H1 (cell line): Measurements from ENCODE around the gene AKAP8. TPM values are rescaled to one million over a fixed set of nuclear protein-coding genes. Genes with fewer than 3 reads are reported as not detected.

Source experiments
- CTCF ChIA-PET: fragments of 300-600 bp; sonication (Branson Sonifier 250); formaldehyde crosslinking; loops from one replicate; lab custom pipeline; 2021; ENCODE audit not compliant: partially characterized antibody; lab: Charles Lee
- POLR2A ChIA-PET: fragments of 300-600 bp; sonication (Branson Sonifier 250); formaldehyde crosslinking; loops from one replicate; lab custom pipeline; 2021; ENCODE audit warnings: inconsistent platforms; ENCODE audit not compliant: partially characterized antibody; lab: Charles Lee
- DNase-seq, 2 experiments: peaks; one replicate each; pipeline versions ENCODE4 v3.0.0 to v3.0.0-alpha.2; 2010 to 2022; ENCODE audit warnings: low spot score in 2 of 2, low read depth in 1 of 2, mixed read lengths in 1 of 2
- FAIRE-seq: peaks from 2 replicates; lab custom pipeline; 2011; peaks lifted over from hg19 to GRCh38; lab: Jason Lieb, UNC
- H2AFZ ChIP-seq: 2 replicates; pipeline ENCODE4 v1.8.1; 2012; ENCODE audit warnings: low read length, inconsistent platforms
- H2AK5ac ChIP-seq: 2 replicates; pipeline ENCODE4 v1.6.1; 2013; ENCODE audit warnings: low read depth, low read length
- H2BK120ac ChIP-seq: replicated peaks from 2 replicates; pipeline ENCODE3; 2013; ENCODE audit warnings: low read depth, low read length, inconsistent platforms
- H2BK12ac ChIP-seq: 2 replicates; pipeline ENCODE4 v1.6.1; 2013; ENCODE audit warnings: low read depth, low read length
- H2BK15ac ChIP-seq: 2 replicates; pipeline ENCODE4 v1.6.1; 2013; ENCODE audit warnings: low read length
- H2BK20ac ChIP-seq: 2 replicates; pipeline ENCODE4 v1.6.1; 2013; ENCODE audit warnings: low read length
- H2BK5ac ChIP-seq: 2 replicates; pipeline ENCODE4 v1.6.1; 2013; ENCODE audit warnings: low read depth, low read length
- H3K14ac ChIP-seq: 2 replicates; pipeline ENCODE4 v1.6.1; 2013; ENCODE audit warnings: inconsistent platforms; ENCODE audit not compliant: insufficient read length
- H3K18ac ChIP-seq: 2 replicates; pipeline ENCODE4 v1.6.1; 2013; ENCODE audit warnings: low read length; ENCODE audit errors: extremely low read depth
- H3K23ac ChIP-seq: 2 replicates; pipeline ENCODE4 v1.6.1; 2013; ENCODE audit warnings: inconsistent platforms; ENCODE audit not compliant: insufficient read length
- H3K23me2 ChIP-seq: 2 replicates; pipeline ENCODE4 v1.6.1; 2013; ENCODE audit warnings: low read depth, low read length
- H3K27ac ChIP-seq: 2 replicates; pipeline ENCODE4 v1.6.1; 2011; ENCODE audit warnings: low read depth, low read length, inconsistent platforms
- H3K27me3 ChIP-seq, 4 experiments: replicated peaks in 1 of 4; 1 replicate in 1 of 4; 2 replicates in 3 of 4; pipeline versions ENCODE4 v1.6.1 to v1.8.1; 2011 to 2013; ENCODE audit warnings: low read length in 3 of 4, mild to moderate bottlenecking in 3 of 4, inconsistent platforms in 2 of 4, mixed read lengths in 2 of 4, moderate library complexity in 1 of 4; ENCODE audit not compliant: control insufficient read depth in 3 of 4, insufficient read depth in 3 of 4; ENCODE audit errors: extremely low read depth in 1 of 4
- H3K36me3 ChIP-seq, 4 experiments: 2 replicates each; pipeline versions ENCODE4 v1.6.1 to v1.8.1; 2011 to 2013; ENCODE audit warnings: mild to moderate bottlenecking in 4 of 4, low read length in 3 of 4, moderate library complexity in 2 of 4, control low read depth in 1 of 4, inconsistent platforms in 1 of 4; ENCODE audit not compliant: insufficient read depth in 4 of 4, control insufficient read depth in 2 of 4
- H3K4ac ChIP-seq: replicated peaks from 2 replicates; pipeline ENCODE3; 2013; ENCODE audit warnings: low read length, low read depth, mixed read lengths, inconsistent platforms; ENCODE audit not compliant: insufficient read length
- H3K4me1 ChIP-seq, 4 experiments: replicated peaks in 1 of 4; 1 replicate in 1 of 4; 2 replicates in 3 of 4; pipeline versions ENCODE4 v1.6.1 to v1.8.1; 2011 to 2013; ENCODE audit warnings: low read length in 3 of 4, inconsistent platforms in 2 of 4, mixed read lengths in 1 of 4; ENCODE audit not compliant: insufficient read depth in 4 of 4, control insufficient read depth in 3 of 4
- H3K4me2 ChIP-seq, 2 experiments: 2 replicates each; pipeline versions ENCODE4 v1.6.1 to v1.8.1; 2011 to 2013; ENCODE audit warnings: low read depth in 2 of 2, low read length in 2 of 2, control low read depth in 1 of 2, inconsistent platforms in 1 of 2, mild to moderate bottlenecking in 1 of 2; ENCODE audit not compliant: insufficient read depth in 1 of 2
- H3K4me3 ChIP-seq, 4 experiments: fragments of 200-600, 300-600 bp in 1 of 4; sonication (generic), shearing (Covaris generic), sonication (Bioruptor Twin) in 1 of 4; 2 replicates each; pipeline versions ENCODE4 v1.5.1 to v1.8.1; 2011 to 2016; ENCODE audit warnings: low read length in 4 of 4, low read depth in 3 of 4, control low read depth in 2 of 4, inconsistent platforms in 2 of 4, mild to moderate bottlenecking in 2 of 4, mixed read lengths in 1 of 4, moderate library complexity in 1 of 4; ENCODE audit not compliant: insufficient read depth in 2 of 4; ENCODE audit errors: extremely low read depth in 1 of 4
- H3K56ac ChIP-seq: replicated peaks from 2 replicates; pipeline ENCODE3; 2013; ENCODE audit warnings: low read depth, mild to moderate bottlenecking, mixed read lengths, low read length, inconsistent platforms; ENCODE audit not compliant: insufficient read length
- H3K79me1 ChIP-seq: 2 replicates; pipeline ENCODE4 v1.6.1; 2013; ENCODE audit warnings: low read depth, low read length, control low read depth
- H3K79me2 ChIP-seq, 2 experiments: 2 replicates each; pipeline versions ENCODE4 v1.6.1 to v1.8.1; 2012 to 2013; ENCODE audit warnings: low read length in 2 of 2, mild to moderate bottlenecking in 2 of 2, inconsistent platforms in 1 of 2; ENCODE audit not compliant: insufficient read depth in 2 of 2, control insufficient read depth in 1 of 2
- H3K9ac ChIP-seq, 4 experiments: replicated peaks in 1 of 4; 1 replicate in 1 of 4; 2 replicates in 3 of 4; pipeline versions ENCODE4 v1.6.1 to v1.8.1; 2011 to 2013; ENCODE audit warnings: low read depth in 3 of 4, low read length in 3 of 4, control low read depth in 2 of 4, mild to moderate bottlenecking in 2 of 4, moderate library complexity in 2 of 4, inconsistent platforms in 1 of 4; ENCODE audit errors: extremely low read depth in 1 of 4
- H3K9me3 ChIP-seq, 2 experiments: 2 replicates each; pipeline versions ENCODE4 v1.6.1 to v1.8.1; 2012 to 2013; ENCODE audit warnings: mild to moderate bottlenecking in 2 of 2, moderate library complexity in 2 of 2, control low read depth in 1 of 2, inconsistent platforms in 1 of 2, low read depth in 1 of 2, low read length in 1 of 2, mixed read lengths in 1 of 2; ENCODE audit not compliant: insufficient read depth in 2 of 2
- H4K20me1 ChIP-seq, 2 experiments: replicated peaks in 1 of 2; 2 replicates each; pipeline versions ENCODE3 to v1.8.1; 2011 to 2013; ENCODE audit warnings: inconsistent platforms in 2 of 2, low read length in 2 of 2, mild to moderate bottlenecking in 1 of 2; ENCODE audit not compliant: insufficient read depth in 2 of 2, control insufficient read depth in 1 of 2
- H4K5ac ChIP-seq: 2 replicates; pipeline ENCODE4 v1.6.1; 2013; ENCODE audit warnings: low read length, low read depth, mixed read lengths, inconsistent platforms; ENCODE audit not compliant: insufficient read length
- H4K8ac ChIP-seq: 2 replicates; pipeline ENCODE4 v1.8.0; 2013; ENCODE audit warnings: mild to moderate bottlenecking, moderate library complexity, low read length, inconsistent platforms; ENCODE audit not compliant: insufficient read depth; ENCODE audit errors: extremely low read depth
- H4K91ac ChIP-seq: replicated peaks from 2 replicates; pipeline ENCODE3; 2013; ENCODE audit warnings: low read length, mixed read lengths, inconsistent platforms; ENCODE audit not compliant: insufficient read length
- ASH2L ChIP-seq: fragments of 200-600, 300-600 bp; sonication (generic); IDR thresholded peaks from one replicate; pipeline ENCODE4 v1.7.1; 2017; ENCODE audit warnings: low read length
- BACH1 ChIP-seq: IDR thresholded peaks from 2 replicates; pipeline ENCODE4 v1.6.1; 2012; ENCODE audit warnings: low read length, improper control_type of control experiment
- CEBPB ChIP-seq: IDR thresholded peaks from 2 replicates; pipeline ENCODE4 v1.6.1; 2012; ENCODE audit warnings: low read depth, low read length
- EGR1 ChIP-seq: IDR thresholded peaks from 2 replicates; pipeline ENCODE4 v1.6.1; 2011; ENCODE audit warnings: low read depth, low read length, borderline replicate concordance
- GTF2F1 ChIP-seq: IDR thresholded peaks from 2 replicates; pipeline ENCODE4 v1.6.1; 2012; ENCODE audit warnings: low read depth, low read length, improper control_type of control experiment, borderline replicate concordance
- JUN ChIP-seq: IDR thresholded peaks from 2 replicates; pipeline ENCODE4 v1.6.1; 2011; ENCODE audit warnings: low read depth, mild to moderate bottlenecking, improper control_type of control experiment, low read length
- POU5F1 ChIP-seq: IDR thresholded peaks from 2 replicates; pipeline ENCODE4 v1.6.1; 2011; ENCODE audit warnings: low read depth, mild to moderate bottlenecking, low read length, moderate library complexity
- RAD21 ChIP-seq, 2 experiments: IDR thresholded peaks in 1 of 2; conservative IDR thresholded peaks in 1 of 2; 2 replicates each; pipeline ENCODE4 v1.6.1; 2011; ENCODE audit warnings: low read depth in 2 of 2, low read length in 2 of 2, improper control_type of control experiment in 1 of 2, inconsistent platforms in 1 of 2, mild to moderate bottlenecking in 1 of 2, moderate library complexity in 1 of 2
- SIN3A ChIP-seq, 2 experiments: IDR thresholded peaks in 1 of 2; conservative IDR thresholded peaks in 1 of 2; 2 replicates each; pipeline ENCODE4 v1.6.1; 2011 to 2012; ENCODE audit warnings: low read length in 2 of 2, improper control_type of control experiment in 1 of 2, low read depth in 1 of 2, mild to moderate bottlenecking in 1 of 2
- SP2 ChIP-seq: IDR thresholded peaks from 2 replicates; pipeline ENCODE4 v1.6.1; 2012; ENCODE audit warnings: mild to moderate bottlenecking, low read length, inconsistent platforms
- SUZ12 ChIP-seq: fragments of 200-600 bp; sonication (generic); IDR thresholded peaks from 2 replicates; pipeline ENCODE4 v1.6.1; 2012; ENCODE audit warnings: mild to moderate bottlenecking, inconsistent platforms, low read length, moderate library complexity, mixed read lengths
- ZNF274 ChIP-seq: IDR thresholded peaks from 2 replicates; pipeline ENCODE4 v1.7.0; 2012; ENCODE audit warnings: low read length, borderline replicate concordance; ENCODE audit errors: extremely low read depth
- WGBS, 2 experiments: shearing (Covaris generic) in 1 of 2; methylation state at CpG; one replicate each; pipeline versions ENCODE4 v1.1.6 to v1.1.7; 2013 to 2015; ENCODE audit warnings: low lambda C conversion rate in 2 of 2, mixed read lengths in 2 of 2, inconsistent platforms in 1 of 2, low coverage in 1 of 2, missing lambda C conversion rate in 1 of 2; ENCODE audit not compliant: insufficient replicate concordance in 2 of 2, insufficient coverage in 1 of 2, insufficient read length in 1 of 2; ENCODE audit errors: extremely low coverage in 1 of 2, missing lambda C conversion rate in 1 of 2; 5-methylcytosine and 5-hydroxymethylcytosine counted together
- polyA plus RNA-seq, 7 experiments: library from polyadenylated mRNA; depleted of rRNA in 3 of 7; stranded (reverse) in 5 of 7; unstranded in 2 of 7; fragments of >200 nt in 5 of 7; fragments of 200-250 nt in 2 of 7; gene quantifications; 1 replicate in 5 of 7; 2 replicates in 1 of 7; 4 replicates in 1 of 7; pipeline versions ENCODE4 v1.2.1 to v1.2.3, GENCODE V29; 2011 to 2013; ENCODE audit warnings: missing spikeins in 2 of 7, mixed read lengths in 2 of 7
- total RNA-seq: library from RNA; stranded (reverse); fragmentation: NEBNext Ultra II Directional; extraction: Animal tissue kit (Norgen Biotek cat#: 25700); gene quantifications from 2 replicates; pipeline ENCODE4 v1.2.1, GENCODE V29; 2021
- TF ChIP-seq, protein P1 (sequence below): IDR thresholded peaks from 2 replicates; pipeline ENCODE4 v1.6.1; 2012; ENCODE audit warnings: low read length, inconsistent platforms

AKAP8 gene
- total and polyA plus RNA-seq, 2 of the 8 experiments (the other 6 are each of a cell fraction or from before 2014, with no cell fraction given) = 17.0 to 41.0 TPM

DNA sequence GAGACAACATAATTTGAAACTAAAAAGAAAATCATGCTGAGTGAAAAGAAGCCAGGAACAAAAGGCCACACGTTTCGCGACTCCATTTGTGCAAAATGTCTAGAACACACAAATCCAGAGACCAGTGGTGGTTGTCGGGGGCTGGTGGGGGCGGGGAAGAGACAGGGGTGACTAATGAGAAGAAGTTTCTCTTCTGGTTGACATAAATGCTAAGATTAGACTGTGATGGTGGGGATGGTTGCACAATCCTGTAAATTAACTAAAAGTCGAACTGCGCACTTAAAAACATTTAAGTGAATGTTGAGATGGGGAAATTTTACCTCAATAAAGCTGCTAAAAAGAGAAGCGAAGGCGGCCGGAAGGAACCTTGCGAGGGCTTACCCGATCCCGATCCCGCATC is 7.1 kb downstream of the AKAP8 start:
- no peak overlapping the region for H2BK15ac ChIP-seq
- no peak overlapping the region for H2BK120ac ChIP-seq
- H3K4me1 ChIP-seq = no peaks in the 10 kb centered on the region; a peak in 2 of 7 replicates
- H3K56ac ChIP-seq = no peak overlapping the region
- H2AK5ac ChIP-seq = no peak overlapping the region
- H3K79me2 ChIP-seq = peaks cover 25 to 53% of the 10 kb centered on the region in 2 experiments
- H2BK20ac ChIP-seq = no peak overlapping the region
- no peak overlapping the region for H2BK12ac ChIP-seq
- H3K18ac ChIP-seq = no peak overlapping the region
- ChIA-PET CTCF (interaction anchor here (0.8 to 1.6 kb wide), 3 partner anchors 13 to 121 kb away, joined by 3 to 4 read pairs (median 3); no protein-coding TSS in a partner anchor), POLR2A (no interaction called here)
- DNase-seq = no peak
- FAIRE-seq = no peak
- H3K36me3 ChIP-seq = peaks cover 21 to 60% (median 42%) of the 10 kb centered on the region in 4 experiments
- no peak overlapping the region for H3K9ac ChIP-seq
- H4K20me1 ChIP-seq = peaks cover 7 to 33% of the 10 kb centered on the region in 2 experiments
- H2AFZ ChIP-seq = no peak overlapping the region
- H3K4me2 ChIP-seq = no peak overlapping the region
- H3K27ac ChIP-seq = no peak overlapping the region
- no peak overlapping the region for H4K5ac ChIP-seq
- no peak overlapping the region for H3K4ac ChIP-seq
- no peak overlapping the region for H3K23ac ChIP-seq
- no peak overlapping the region for H3K14ac ChIP-seq
- no peak overlapping the region for H4K8ac ChIP-seq
- H3K27me3 ChIP-seq = no peaks in the 10 kb centered on the region
- H2BK5ac ChIP-seq = no peak overlapping the region
- 99% methylated on average over 14 of the region's 14 CpGs; no CpG with 5 or more reads in 1 of the 2 experiments for WGBS, 2 experiments
- H3K79me1 ChIP-seq = peaks cover 24% of the 10 kb centered on the region
- H3K23me2 ChIP-seq = no peaks in the 10 kb centered on the region
- no peak overlapping the region for H4K91ac ChIP-seq
- no peak overlapping the region for H3K4me3 ChIP-seq
- no peaks in the 10 kb centered on the region for H3K9me3 ChIP-seq
- TF ChIP-seq POU5F1 (no peak), EGR1 (no peak), ZNF274 (no peak), ASH2L (no peak), BACH1 (no peak), SP2 (no peak), SUZ12 (no peak), CEBPB (no peak), RAD21 (IDR thresholded peaks at IDR 0.05 in 1 of 2, conservative IDR thresholded peaks at IDR 0.05 in 1 of 2; ENCODE audit: low read depth in 2 of 2, low read length in 2 of 2) (no peak), SIN3A (conservative IDR thresholded peaks at IDR 0.05 in 1 of 2, IDR thresholded peaks at IDR 0.05 in 1 of 2; ENCODE audit: low read depth in 1 of 2, low read length in 2 of 2) (no peak), GTF2F1 (no peak), JUN (no peak)
- TF ChIP-seq, protein P1, sequence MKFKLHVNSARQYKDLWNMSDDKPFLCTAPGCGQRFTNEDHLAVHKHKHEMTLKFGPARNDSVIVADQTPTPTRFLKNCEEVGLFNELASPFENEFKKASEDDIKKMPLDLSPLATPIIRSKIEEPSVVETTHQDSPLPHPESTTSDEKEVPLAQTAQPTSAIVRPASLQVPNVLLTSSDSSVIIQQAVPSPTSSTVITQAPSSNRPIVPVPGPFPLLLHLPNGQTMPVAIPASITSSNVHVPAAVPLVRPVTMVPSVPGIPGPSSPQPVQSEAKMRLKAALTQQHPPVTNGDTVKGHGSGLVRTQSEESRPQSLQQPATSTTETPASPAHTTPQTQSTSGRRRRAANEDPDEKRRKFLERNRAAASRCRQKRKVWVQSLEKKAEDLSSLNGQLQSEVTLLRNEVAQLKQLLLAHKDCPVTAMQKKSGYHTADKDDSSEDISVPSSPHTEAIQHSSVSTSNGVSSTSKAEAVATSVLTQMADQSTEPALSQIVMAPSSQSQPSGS = no peak
